Measurements from ENCODE around the gene TWF2. TPM values are rescaled to one million over a fixed set of nuclear protein-coding genes. Genes with fewer than 3 reads are reported as not detected.

TWF2 gene
- polyA plus RNA-seq, 2 donors, result 22.0 to 40.3 TPM

DNA sequence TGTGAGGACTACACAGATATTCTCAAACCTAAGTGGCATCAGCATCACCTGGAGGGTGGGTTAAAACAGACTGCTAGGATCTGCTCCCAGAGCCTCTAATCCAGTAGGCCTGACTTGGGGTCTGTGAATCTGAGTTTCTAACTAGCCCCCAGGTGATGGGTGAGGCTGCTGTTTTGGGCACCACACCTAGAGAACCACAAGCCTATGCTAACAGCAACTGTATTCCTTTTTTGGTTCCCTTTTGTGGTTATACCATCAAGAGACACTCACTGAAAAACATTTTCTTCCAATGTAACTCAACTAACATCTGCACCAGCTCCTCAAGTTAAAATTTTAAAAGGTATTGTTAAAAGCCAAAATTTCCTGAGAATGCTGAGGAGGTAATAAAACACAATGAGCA, 23.5 kb upstream of the TWF2 start:
- H3K4me3 ChIP-seq (ENCODE audit: low read depth in 1 of 2, low read length in 2 of 2), result no peak overlapping the region
- H3K36me3 ChIP-seq (ENCODE audit: control insufficient read depth in 2 of 2, insufficient read depth in 2 of 2, low read length in 1 of 2), result peaks cover 7 to 10% of the 10 kb centered on the region in 2 donors
- H3K9me3 ChIP-seq (ENCODE audit: control insufficient read depth in 2 of 2, insufficient read depth in 1 of 2, low read depth in 1 of 2, low read length in 1 of 2), result no peaks in the 10 kb centered on the region
- no peaks in the 10 kb centered on the region for H3K4me1 ChIP-seq (ENCODE audit: control insufficient read depth in 2 of 2, insufficient read depth in 2 of 2, low read length in 1 of 2)
- H3K27me3 ChIP-seq (ENCODE audit: control insufficient read depth in 1 of 2, insufficient read depth in 2 of 2, low read length in 2 of 2), result no peaks in the 10 kb centered on the region
- no peak overlapping the region for H3K27ac ChIP-seq (ENCODE audit: low read depth in 2 of 2, low read length in 1 of 2)

DNA sequence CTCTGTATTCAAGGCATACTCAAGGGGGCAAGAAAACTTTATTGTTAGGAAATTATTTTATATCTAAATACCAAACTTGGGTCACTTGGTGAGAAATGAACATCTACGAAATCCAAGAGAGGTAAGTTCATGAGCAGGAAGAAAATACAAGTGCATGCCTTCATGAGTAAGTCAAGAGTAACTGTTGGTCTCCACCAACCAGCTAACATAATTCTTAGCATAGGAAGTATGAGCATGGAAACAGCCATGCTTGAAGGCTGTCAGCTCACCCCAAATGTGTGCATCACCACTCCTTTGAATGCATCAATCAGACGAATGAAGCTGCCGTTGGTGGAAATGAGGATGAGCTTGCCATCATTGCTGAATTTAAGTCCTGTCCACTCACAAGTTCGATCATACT, 20.5 kb upstream of the TWF2 start:
- no peaks in the 10 kb centered on the region for H3K27me3 ChIP-seq (ENCODE audit: control insufficient read depth in 1 of 2, insufficient read depth in 2 of 2, low read length in 2 of 2)
- WGBS, 2 donors, result 88 to 89% methylated on average over 4 of the region's 4 CpGs
- H3K4me1 ChIP-seq (ENCODE audit: control insufficient read depth in 2 of 2, insufficient read depth in 2 of 2, low read length in 1 of 2), result peaks cover 0 to 3% of the 10 kb centered on the region in 2 donors
- H3K4me3 ChIP-seq (ENCODE audit: low read depth in 1 of 2, low read length in 2 of 2), result no peak overlapping the region
- peaks cover 20 to 24% of the 10 kb centered on the region in 2 donors for H3K36me3 ChIP-seq (ENCODE audit: control insufficient read depth in 2 of 2, insufficient read depth in 2 of 2, low read length in 1 of 2)
- H3K27ac ChIP-seq (ENCODE audit: low read depth in 2 of 2, low read length in 1 of 2), result peak overlapping the region in 1 of 2 donors; percentile 10
- H3K9me3 ChIP-seq (ENCODE audit: control insufficient read depth in 2 of 2, insufficient read depth in 1 of 2, low read depth in 1 of 2, low read length in 1 of 2), result no peaks in the 10 kb centered on the region

DNA sequence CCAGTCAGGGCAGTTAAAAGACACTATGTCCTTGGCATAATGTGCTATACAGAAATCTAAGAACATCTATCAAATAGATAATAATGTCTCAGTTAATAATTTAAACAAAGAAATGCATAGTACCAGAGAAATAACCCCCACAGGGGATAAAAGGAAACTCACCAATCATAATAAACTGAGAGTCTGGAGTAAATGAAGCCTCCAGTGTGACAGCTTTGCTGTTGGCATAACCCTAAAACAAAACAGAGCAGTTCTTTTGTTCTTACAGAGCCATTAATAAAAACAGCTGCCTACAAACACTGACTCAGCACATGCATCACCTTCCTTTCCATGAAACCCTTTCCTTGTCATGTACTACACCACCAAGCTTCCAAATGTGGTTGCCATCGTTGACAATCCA, 20.1 kb upstream of the TWF2 start:
- Histone ChIP-seq H3K4me3 (ENCODE audit: low read depth in 1 of 2, low read length in 2 of 2) (no peak overlapping the region), H3K27me3 (ENCODE audit: control insufficient read depth in 1 of 2, insufficient read depth in 2 of 2, low read length in 2 of 2) (no peaks in the 10 kb centered on the region), H3K9me3 (ENCODE audit: control insufficient read depth in 2 of 2, insufficient read depth in 1 of 2, low read depth in 1 of 2, low read length in 1 of 2) (no peaks in the 10 kb centered on the region), H3K4me1 (ENCODE audit: control insufficient read depth in 2 of 2, insufficient read depth in 2 of 2, low read length in 1 of 2) (peaks cover 2 to 4% of the 10 kb centered on the region in 2 donors), H3K27ac (ENCODE audit: low read depth in 2 of 2, low read length in 1 of 2) (no peak overlapping the region), H3K36me3 (ENCODE audit: control insufficient read depth in 2 of 2, insufficient read depth in 2 of 2, low read length in 1 of 2) (peaks cover 20 to 25% of the 10 kb centered on the region in 2 donors)
- 52 to 68% methylated on average over 1 of the region's 1 CpG for WGBS, 2 donors

DNA sequence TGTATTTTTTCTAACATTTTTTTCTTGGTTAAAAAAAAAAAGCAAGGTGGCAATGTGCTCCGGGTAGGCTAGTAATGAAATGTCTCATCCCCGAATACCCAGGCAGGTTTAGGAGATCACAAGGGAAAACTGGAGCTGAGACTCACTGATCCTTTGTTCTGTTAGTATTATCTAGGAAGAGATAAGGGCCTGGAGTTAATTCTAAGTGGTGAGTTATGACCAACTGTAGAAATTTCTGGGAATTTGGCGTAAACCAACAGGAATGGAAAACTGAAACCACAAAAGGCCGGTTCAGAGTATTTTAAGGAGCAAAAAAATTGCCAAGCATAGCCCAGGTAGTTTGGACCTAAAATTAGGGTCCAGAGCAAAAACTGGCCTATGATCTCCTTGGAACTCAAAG, 19.0 kb upstream of the TWF2 start:
- Histone ChIP-seq H3K36me3 (ENCODE audit: control insufficient read depth in 2 of 2, insufficient read depth in 2 of 2, low read length in 1 of 2) (peaks cover 14 to 34% of the 10 kb centered on the region in 2 donors), H3K4me1 (ENCODE audit: control insufficient read depth in 2 of 2, insufficient read depth in 2 of 2, low read length in 1 of 2) (peaks cover 2 to 15% of the 10 kb centered on the region in 2 donors), H3K27me3 (ENCODE audit: control insufficient read depth in 1 of 2, insufficient read depth in 2 of 2, low read length in 2 of 2) (no peaks in the 10 kb centered on the region), H3K9me3 (ENCODE audit: control insufficient read depth in 2 of 2, insufficient read depth in 1 of 2, low read depth in 1 of 2, low read length in 1 of 2) (no peaks in the 10 kb centered on the region), H3K4me3 (ENCODE audit: low read depth in 1 of 2, low read length in 2 of 2) (no peak overlapping the region), H3K27ac (ENCODE audit: low read depth in 2 of 2, low read length in 1 of 2) (no peak overlapping the region)
- 84 to 88% methylated on average over 4 of the region's 4 CpGs for WGBS, 2 donors

DNA sequence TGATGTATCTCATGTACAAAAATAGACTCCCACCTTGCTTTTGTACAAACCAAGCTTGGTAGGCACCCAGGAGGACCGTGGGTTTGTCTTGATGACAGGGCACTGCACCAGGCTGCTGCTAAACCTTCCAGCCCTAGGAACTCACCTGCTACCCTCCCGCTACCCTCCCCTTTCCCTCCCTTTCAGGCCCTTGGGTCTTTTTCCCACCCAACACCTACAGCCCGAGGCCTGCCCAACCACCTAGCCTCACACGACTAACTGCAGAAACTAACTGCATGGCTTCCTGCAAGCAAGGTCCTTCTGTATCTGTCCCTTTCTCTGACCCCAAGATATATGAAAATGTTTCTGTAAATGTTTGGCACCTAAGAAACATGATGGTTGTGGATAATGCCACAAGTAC, 17.7 kb upstream of the TWF2 start:
- no peak overlapping the region for H3K27ac ChIP-seq (ENCODE audit: low read depth in 2 of 2, low read length in 1 of 2)
- 83% methylated on average over 4 of the region's 4 CpGs for WGBS, 2 donors
- H3K9me3 ChIP-seq (ENCODE audit: control insufficient read depth in 2 of 2, insufficient read depth in 1 of 2, low read depth in 1 of 2, low read length in 1 of 2), result no peaks in the 10 kb centered on the region
- H3K36me3 ChIP-seq (ENCODE audit: control insufficient read depth in 2 of 2, insufficient read depth in 2 of 2, low read length in 1 of 2), result peaks cover 14 to 34% of the 10 kb centered on the region in 2 donors
- H3K4me1 ChIP-seq (ENCODE audit: control insufficient read depth in 2 of 2, insufficient read depth in 2 of 2, low read length in 1 of 2), result peaks cover 2 to 17% of the 10 kb centered on the region in 2 donors
- H3K4me3 ChIP-seq (ENCODE audit: low read depth in 1 of 2, low read length in 2 of 2), result no peak overlapping the region
- no peaks in the 10 kb centered on the region for H3K27me3 ChIP-seq (ENCODE audit: control insufficient read depth in 1 of 2, insufficient read depth in 2 of 2, low read length in 2 of 2)

DNA sequence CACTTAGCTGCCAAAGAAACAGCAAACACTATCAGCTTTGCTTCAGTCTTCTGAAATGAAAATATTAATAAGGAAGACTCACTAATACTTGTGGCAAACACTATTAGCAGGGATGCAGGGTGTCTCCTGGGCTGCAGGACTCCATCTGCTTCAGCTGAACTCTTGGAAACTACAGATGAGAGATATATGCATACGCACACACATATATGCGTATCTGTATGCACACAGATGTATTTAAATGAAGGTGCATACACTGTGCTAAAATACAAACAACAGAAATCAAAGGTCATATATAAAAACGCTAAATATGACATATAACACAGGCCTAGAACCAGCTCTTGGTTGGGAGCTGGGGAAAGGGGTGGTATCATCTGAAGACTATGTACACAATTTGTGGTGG, 17.2 kb upstream of the TWF2 start:
- Histone ChIP-seq H3K36me3 (ENCODE audit: control insufficient read depth in 2 of 2, insufficient read depth in 2 of 2, low read length in 1 of 2) (peaks cover 14 to 34% of the 10 kb centered on the region in 2 donors), H3K27me3 (ENCODE audit: control insufficient read depth in 1 of 2, insufficient read depth in 2 of 2, low read length in 2 of 2) (no peaks in the 10 kb centered on the region), H3K9me3 (ENCODE audit: control insufficient read depth in 2 of 2, insufficient read depth in 1 of 2, low read depth in 1 of 2, low read length in 1 of 2) (no peaks in the 10 kb centered on the region), H3K4me3 (ENCODE audit: low read depth in 1 of 2, low read length in 2 of 2) (no peak overlapping the region), H3K27ac (ENCODE audit: low read depth in 2 of 2, low read length in 1 of 2) (no peak overlapping the region), H3K4me1 (ENCODE audit: control insufficient read depth in 2 of 2, insufficient read depth in 2 of 2, low read length in 1 of 2) (peaks cover 2 to 17% of the 10 kb centered on the region in 2 donors)
- 84 to 86% methylated on average over 3 of the region's 3 CpGs for WGBS, 2 donors

DNA sequence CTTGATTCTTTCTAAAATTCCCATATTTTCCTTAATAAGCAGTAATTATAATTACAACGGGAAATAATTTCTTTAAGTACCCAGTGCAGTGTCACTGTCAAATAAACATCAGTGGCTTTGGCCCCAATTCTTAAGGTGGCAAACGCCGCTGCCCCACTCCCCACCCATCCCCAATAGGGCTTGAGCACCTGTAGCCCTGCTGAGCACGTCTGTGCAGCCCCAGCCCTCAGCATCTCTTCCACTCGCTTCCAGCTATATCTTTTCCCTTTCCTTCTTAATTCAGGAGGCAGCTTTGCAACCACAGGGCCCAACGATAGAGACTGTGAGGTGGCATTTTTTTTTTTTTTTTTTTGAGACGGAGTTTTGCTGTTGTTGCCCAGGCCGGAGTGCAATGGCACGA, 15.7 kb upstream of the TWF2 start:
- 76 to 79% methylated on average over 8 to 9 of the region's 9 CpGs for WGBS, 2 donors
- H3K4me3 ChIP-seq (ENCODE audit: low read depth in 1 of 2, low read length in 2 of 2), result no peak overlapping the region
- H3K9me3 ChIP-seq (ENCODE audit: control insufficient read depth in 2 of 2, insufficient read depth in 1 of 2, low read depth in 1 of 2, low read length in 1 of 2), result no peaks in the 10 kb centered on the region
- H3K27me3 ChIP-seq (ENCODE audit: control insufficient read depth in 1 of 2, insufficient read depth in 2 of 2, low read length in 2 of 2), result no peaks in the 10 kb centered on the region
- H3K4me1 ChIP-seq (ENCODE audit: control insufficient read depth in 2 of 2, insufficient read depth in 2 of 2, low read length in 1 of 2), result peaks cover 5 to 28% of the 10 kb centered on the region in 2 donors
- H3K27ac ChIP-seq (ENCODE audit: low read depth in 2 of 2, low read length in 1 of 2), result peak overlapping the region in 1 of 2 donors; percentile 15
- H3K36me3 ChIP-seq (ENCODE audit: control insufficient read depth in 2 of 2, insufficient read depth in 2 of 2, low read length in 1 of 2), result peaks cover 14 to 39% of the 10 kb centered on the region in 2 donors

DNA sequence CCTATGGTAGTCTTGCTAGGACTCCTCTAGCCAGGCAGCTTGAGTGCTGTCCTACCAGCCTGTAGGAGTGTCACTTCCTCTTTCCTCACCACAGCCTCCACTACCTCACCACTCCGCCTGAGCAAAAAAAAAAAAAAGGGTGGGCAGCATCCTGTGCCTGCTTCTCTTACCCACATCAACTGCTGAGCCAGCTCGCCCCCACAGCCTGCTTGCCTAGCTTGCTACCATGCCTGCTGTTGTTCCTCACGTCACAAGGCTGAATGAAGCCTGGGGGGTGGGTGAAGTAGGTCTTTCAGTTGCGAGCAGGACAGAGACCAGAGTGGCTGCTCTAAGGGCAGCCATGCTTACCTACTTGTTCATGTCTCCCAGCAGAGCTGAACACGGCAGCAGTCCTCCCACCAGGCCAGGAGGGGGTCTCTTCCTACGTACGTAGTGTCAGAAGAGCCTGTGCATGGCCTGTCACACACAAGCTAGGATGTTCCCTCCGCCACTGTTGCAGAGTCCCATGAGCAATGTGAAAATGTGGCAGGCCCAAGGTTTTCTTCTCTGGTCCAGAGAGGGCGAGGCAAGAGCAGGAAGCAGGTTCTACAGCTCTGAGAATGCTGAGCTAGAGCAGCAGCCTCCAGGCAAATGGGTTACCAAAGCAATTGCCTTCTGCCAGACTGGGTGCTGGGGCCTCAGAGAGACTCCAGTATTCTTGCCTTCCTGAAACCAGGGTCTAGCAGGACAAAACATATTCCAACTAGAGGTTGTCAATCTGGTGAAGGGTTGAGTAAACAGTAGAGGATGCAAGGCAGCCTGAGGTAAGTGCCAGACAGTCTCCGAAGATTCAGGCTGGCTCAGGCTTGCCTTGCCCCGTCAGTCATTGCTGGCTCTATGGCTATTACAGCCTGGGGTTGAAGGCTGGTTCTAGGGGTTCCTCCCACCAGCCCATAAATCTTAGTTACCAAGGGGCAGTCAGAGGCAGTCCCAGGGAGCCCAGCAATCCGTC, 14.7 kb upstream of the TWF2 start:
- Histone ChIP-seq H3K4me3 (ENCODE audit: low read depth in 1 of 2, low read length in 2 of 2) (no peak overlapping the region), H3K27ac (ENCODE audit: low read depth in 2 of 2, low read length in 1 of 2) (peak overlapping the region; percentile 89 to 92), H3K36me3 (ENCODE audit: control insufficient read depth in 2 of 2, insufficient read depth in 2 of 2, low read length in 1 of 2) (peaks cover 19 to 43% of the 10 kb centered on the region in 2 donors), H3K27me3 (ENCODE audit: control insufficient read depth in 1 of 2, insufficient read depth in 2 of 2, low read length in 2 of 2) (no peaks in the 10 kb centered on the region), H3K4me1 (ENCODE audit: control insufficient read depth in 2 of 2, insufficient read depth in 2 of 2, low read length in 1 of 2) (peaks cover 5 to 36% of the 10 kb centered on the region in 2 donors), H3K9me3 (ENCODE audit: control insufficient read depth in 2 of 2, insufficient read depth in 1 of 2, low read depth in 1 of 2, low read length in 1 of 2) (no peaks in the 10 kb centered on the region)
- WGBS, 2 donors, result 35 to 57% methylated on average over 12 of the region's 12 CpGs

DNA sequence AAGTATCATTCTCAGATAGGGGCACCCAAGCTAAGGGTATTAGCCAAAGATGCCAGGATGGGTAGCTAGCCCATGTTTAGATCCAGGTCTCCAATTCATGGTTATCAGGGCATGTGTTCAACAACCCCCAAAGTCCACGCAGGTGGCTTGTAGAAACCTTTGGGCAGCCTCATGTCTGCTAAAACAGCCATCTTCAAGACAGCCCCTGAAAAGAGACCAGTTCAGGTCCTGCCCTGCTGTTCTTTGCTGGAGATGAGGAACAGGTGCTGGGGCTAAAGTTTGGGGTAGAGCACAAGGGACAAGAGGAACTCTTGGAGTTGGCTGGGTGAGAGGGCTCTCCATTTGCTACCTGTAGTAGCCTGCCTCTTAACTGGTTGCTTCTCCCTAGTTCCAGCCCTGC, 11.2 kb upstream of the TWF2 start:
- peaks cover 5 to 33% of the 10 kb centered on the region in 2 donors for H3K36me3 ChIP-seq (ENCODE audit: control insufficient read depth in 2 of 2, insufficient read depth in 2 of 2, low read length in 1 of 2)
- peaks cover 5 to 55% of the 10 kb centered on the region in 2 donors for H3K4me1 ChIP-seq (ENCODE audit: control insufficient read depth in 2 of 2, insufficient read depth in 2 of 2, low read length in 1 of 2)
- H3K4me3 ChIP-seq (ENCODE audit: low read depth in 1 of 2, low read length in 2 of 2), result no peak overlapping the region
- H3K27me3 ChIP-seq (ENCODE audit: control insufficient read depth in 1 of 2, insufficient read depth in 2 of 2, low read length in 2 of 2), result no peaks in the 10 kb centered on the region
- H3K27ac ChIP-seq (ENCODE audit: low read depth in 2 of 2, low read length in 1 of 2), result peak overlapping the region; percentile 87 to 92
- WGBS, 2 donors, result 68 to 84% methylated on average over 1 of the region's 1 CpG
- H3K9me3 ChIP-seq (ENCODE audit: control insufficient read depth in 2 of 2, insufficient read depth in 1 of 2, low read depth in 1 of 2, low read length in 1 of 2), result no peaks in the 10 kb centered on the region
